Placental epithelial cell (primary cell): ENCODE results near the gene MUC7. TPM values are rescaled to one million over a fixed set of nuclear protein-coding genes. Genes with fewer than 3 reads are reported as not detected.

Experiments used
- total RNA-seq: library from RNA; depleted of rRNA; stranded (reverse); fragments of >200 nt; gene quantifications from 2 replicates; pipeline ENCODE4 v1.2.3, GENCODE V29; 2012

Gene MUC7
- not detected in 2 replicates for total RNA-seq

DNA sequence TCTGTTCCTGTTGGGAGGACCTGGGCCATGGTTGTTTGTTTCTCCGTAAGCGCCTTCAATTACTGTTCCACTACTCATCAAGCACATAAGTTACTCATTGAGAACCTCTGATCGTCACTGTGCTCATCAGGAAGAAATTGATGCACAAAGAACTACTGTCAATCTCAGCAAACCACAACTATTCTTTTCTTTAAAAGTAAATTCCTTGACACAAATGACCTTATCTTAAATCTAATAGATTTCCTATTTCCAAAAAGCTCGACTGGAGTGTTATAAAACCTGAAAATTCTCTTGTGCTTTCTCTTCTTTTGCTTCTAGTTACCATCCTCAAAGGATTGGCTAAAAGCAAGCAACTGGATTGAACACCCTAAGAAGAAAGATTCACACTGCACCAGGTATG, at the start of gene MUC7:
Gene MUC7 (plus strand): TSS at position 301 of the 400 bp plus-strand sequence. CDS start 1,825 bp downstream, outside the sequence.

DNA sequence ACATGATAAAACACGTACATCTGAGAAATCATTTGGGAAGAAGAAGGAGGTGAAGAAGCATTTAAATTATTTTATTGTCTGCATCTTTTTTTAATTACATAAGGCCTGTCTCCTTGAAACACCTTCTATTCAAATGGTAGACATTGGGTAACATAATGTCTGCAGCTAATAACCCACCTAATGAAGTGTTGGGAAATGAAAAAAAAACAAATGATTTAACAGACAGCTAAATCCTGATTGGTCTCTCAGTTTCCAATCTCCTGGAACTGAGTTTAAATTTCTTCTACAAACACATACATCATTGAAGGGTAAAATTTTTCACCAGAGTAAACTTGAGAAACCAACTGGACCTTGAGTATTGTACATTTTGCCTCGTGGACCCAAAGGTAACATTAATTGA, 46.3 kb downstream of the MUC7 start, which contains the start of gene AMTN:
Gene AMTN (plus strand): TSS at position 301 of the 400 bp plus-strand sequence. CDS start 209 bp downstream, outside the sequence.

Other genes starting within 250 kb of the MUC7 start
- not detected in 2 replicates for gene FDCSP, start 246.1 kb upstream of the MUC7 start, total RNA-seq
- not detected in 2 replicates for gene CSN3, start 229.6 kb upstream of the MUC7 start, total RNA-seq
- not detected in 2 replicates for gene CABS1, start 137.2 kb upstream of the MUC7 start, total RNA-seq
- not detected in 2 replicates for gene SMR3A, start 111.4 kb upstream of the MUC7 start, total RNA-seq
- gene SMR3B, start 89.1 kb upstream of the MUC7 start, total RNA-seq, result not detected in 2 replicates
- gene OPRPN, start 74.3 kb upstream of the MUC7 start, total RNA-seq, result not detected in 2 replicates
- not detected in 2 replicates for gene AMTN, start 46.4 kb downstream of the MUC7 start, total RNA-seq
- gene AMBN, start 120.1 kb downstream of the MUC7 start, total RNA-seq, result not detected in 2 replicates
- gene ENAM, start 156.5 kb downstream of the MUC7 start, total RNA-seq, result not detected in 2 replicates
- gene JCHAIN, start 194.3 kb downstream of the MUC7 start, total RNA-seq, result not detected in 2 replicates
- 12.4 and 13.3 TPM in 2 replicates for gene UTP3, start 216.3 kb downstream of the MUC7 start, total RNA-seq
- 25.8 and 28.7 TPM in 2 replicates for gene RUFY3, start 249.8 kb downstream of the MUC7 start, total RNA-seq